ENCODE data around the gene SH3BGRL2. TPM values are rescaled to one million over a fixed set of nuclear protein-coding genes. Genes with fewer than 3 reads are reported as not detected.

The SH3BGRL2 gene
- total RNA-seq, 1 donor from 2014 or later: 40.0 TPM

- Mint-ChIP-seq H3K36me3 (peaks cover 9% of the 10 kb centered on the region), H3K4me1 (ENCODE audit: unreplicated experiment) (peaks cover 22% of the 10 kb centered on the region), H3K27ac (no peak overlapping the region), H3K27me3 (no peaks in the 10 kb centered on the region), H3K9me3 (peaks cover 6% of the 10 kb centered on the region), H3K4me3 (no peak overlapping the region)
- DNase-seq (ENCODE audit: extremely low spot score, unreplicated experiment): no peak
- TF ChIP-seq CTCF (conservative IDR thresholded peaks at IDR 0.05): no peak
Observed at GRCh38 chr6:79598012-79598411, 33.1 kb upstream of the SH3BGRL2 start.

- peaks cover 28% of the 10 kb centered on the region for H3K4me1 Mint-ChIP-seq (ENCODE audit: unreplicated experiment)
- TF ChIP-seq CTCF (conservative IDR thresholded peaks at IDR 0.05): no peak
- peaks cover 13% of the 10 kb centered on the region for H3K36me3 Mint-ChIP-seq
- peak overlapping the region; percentile 28 for H3K27ac Mint-ChIP-seq
- no peaks in the 10 kb centered on the region for H3K27me3 Mint-ChIP-seq
- peaks cover 6% of the 10 kb centered on the region for H3K9me3 Mint-ChIP-seq
- no peak for DNase-seq (ENCODE audit: extremely low spot score, unreplicated experiment)
- no peak overlapping the region for H3K4me3 Mint-ChIP-seq
Observed at GRCh38 chr6:79599725-79600259, 31.3 kb upstream of the SH3BGRL2 start.

- H3K36me3 Mint-ChIP-seq: peaks cover 18% of the 10 kb centered on the region
- no peak for TF ChIP-seq CTCF (conservative IDR thresholded peaks at IDR 0.05)
- H3K4me3 Mint-ChIP-seq: no peak overlapping the region
- H3K9me3 Mint-ChIP-seq: peaks cover 6% of the 10 kb centered on the region
- peak overlapping the region; percentile 79 for H3K27ac Mint-ChIP-seq
- peaks cover 28% of the 10 kb centered on the region for H3K4me1 Mint-ChIP-seq (ENCODE audit: unreplicated experiment)
- DNase-seq (ENCODE audit: extremely low spot score, unreplicated experiment): no peak
- no peaks in the 10 kb centered on the region for H3K27me3 Mint-ChIP-seq
Observed at GRCh38 chr6:79600313-79600712, 30.8 kb upstream of the SH3BGRL2 start.

- Mint-ChIP-seq H3K4me3 (peak overlapping the region; percentile 58), H3K27me3 (no peaks in the 10 kb centered on the region), H3K36me3 (peaks cover 14% of the 10 kb centered on the region), H3K27ac (peak overlapping the region; percentile 79), H3K9me3 (peaks cover 6% of the 10 kb centered on the region), H3K4me1 (ENCODE audit: unreplicated experiment) (peaks cover 28% of the 10 kb centered on the region)
- TF ChIP-seq CTCF (conservative IDR thresholded peaks at IDR 0.05): no peak
- no peak for DNase-seq (ENCODE audit: extremely low spot score, unreplicated experiment)
Observed at GRCh38 chr6:79600812-79601609, 30.1 kb upstream of the SH3BGRL2 start.

GRCh38 chr6:79602859-79603258, 28.3 kb upstream of the SH3BGRL2 start:
- Mint-ChIP-seq H3K4me1 (ENCODE audit: unreplicated experiment) (peaks cover 41% of the 10 kb centered on the region), H3K4me3 (peak overlapping the region; percentile 11)

More at GRCh38 chr6:79602859-79603258, 28.3 kb upstream of the SH3BGRL2 start:
- no peak for DNase-seq (ENCODE audit: extremely low spot score, unreplicated experiment)
- Mint-ChIP-seq H3K36me3 (peaks cover 14% of the 10 kb centered on the region), H3K27me3 (no peaks in the 10 kb centered on the region), H3K9me3 (peaks cover 6% of the 10 kb centered on the region), H3K27ac (peak overlapping the region; percentile 4)
- no peak for TF ChIP-seq CTCF (conservative IDR thresholded peaks at IDR 0.05)

Data from type B pancreatic cell (in vitro differentiated cells).